ENCODE results near the gene MIPEP.

DNA sequence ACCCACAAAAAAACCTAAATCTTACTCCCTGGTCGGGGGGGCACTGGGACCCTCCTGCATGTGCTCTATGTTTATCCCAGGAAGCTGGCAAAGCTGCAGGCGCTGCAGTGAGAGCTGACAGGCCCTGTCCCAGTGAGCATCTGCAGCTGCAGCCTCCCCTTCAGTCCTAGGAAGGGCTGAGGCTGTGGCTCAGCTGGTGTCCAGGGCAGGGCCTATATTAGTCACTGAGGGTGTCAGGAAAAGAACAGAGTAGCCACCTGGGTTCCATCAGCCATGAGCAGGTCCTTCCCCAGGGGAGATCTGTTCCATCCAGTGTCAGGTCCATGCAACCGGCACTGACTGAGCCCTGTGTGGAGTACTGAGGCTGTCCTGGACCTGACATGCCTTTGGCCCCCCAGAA is 198.5 kb downstream of the MIPEP start:
- TF ChIP-seq CTCF (IDR thresholded peaks at IDR 0.05) (no peak), POLR2A (IDR thresholded peaks at IDR 0.05) (no peak)

Data from adrenal gland (tissue), 5 donors.